Body of pancreas (tissue), 4 donors: ENCODE results near the gene KIAA1671. TPM values are rescaled to one million over a fixed set of nuclear protein-coding genes. Genes with fewer than 3 reads are reported as not detected.
A peak's percentile ranks its signal among the peaks of the same experiment; 100 is the strongest.
"Not testable (repeated sequence)": the region's sequence is repeated elsewhere in the genome, so short reads cannot be mapped to it uniquely, and the experiment has no call there.

Experiments used
- ATAC-seq: fragments of 150-250 bp; one replicate; pipeline ENCODE4 v1.9.1; 2016
- DNase-seq, 4 donors: peaks; one replicate each; pipeline ENCODE4 v3.0.0-alpha.2; 2019
- H3K27ac ChIP-seq, 4 donors: fragments of 200-600 bp; sonication (generic); 1 replicate in 3 of 4; 2 replicates in 1 of 4; pipeline versions ENCODE4 v1.5.1 to v1.6.1; 2016 to 2019; ENCODE audit warnings: mild to moderate bottlenecking in 1 of 4, mixed read lengths in 1 of 4, moderate library complexity in 1 of 4
- H3K27me3 ChIP-seq, 2 donors: fragments of 200-600 bp; sonication (generic); one replicate each; pipeline ENCODE4 v1.6.0; 2016; ENCODE audit warnings: mild to moderate bottlenecking in 1 of 2
- H3K36me3 ChIP-seq, 2 donors: fragments of 200-600 bp; sonication (generic); replicated peaks in 1 of 2; 2 replicates each; pipeline ENCODE4 v1.5.1; 2016; ENCODE audit warnings: low read depth in 2 of 2; ENCODE audit not compliant: insufficient read depth in 1 of 2
- H3K4me1 ChIP-seq: fragments of 200-600 bp; sonication (generic); one replicate; pipeline ENCODE4 v1.6.0; 2016
- H3K4me3 ChIP-seq, 2 donors: fragments of 200-600 bp; sonication (generic); 1 replicate in 1 of 2; 2 replicates in 1 of 2; pipeline ENCODE4 v1.5.1; 2016 to 2019
- H3K9me3 ChIP-seq, 3 donors: fragments of 200-600 bp; sonication (generic); 1 replicate in 2 of 3; 2 replicates in 1 of 3; pipeline ENCODE4 v1.5.1; 2016
- CTCF ChIP-seq, 7 experiments: fragments of 450-650 bp in 4 of 7; fragments of 200-600 bp in 3 of 7; sonication (generic) in 3 of 7; IDR thresholded peaks; one replicate each; pipeline ENCODE4 v1.5.1; 2016 to 2019; ENCODE audit warnings: antibody characterized with exemption in 7 of 7
- POLR2A ChIP-seq, 3 donors: fragments of 450-650 bp; IDR thresholded peaks; one replicate each; pipeline ENCODE4 v1.6.1; 2016; ENCODE audit warnings: antibody characterized with exemption in 3 of 3, mild to moderate bottlenecking in 2 of 3
- WGBS, 2 donors: methylation state at CpG; one replicate each; pipeline ENCODE4 v1.1.5; 2017; 5-methylcytosine and 5-hydroxymethylcytosine counted together
- intact Hi-C: fragments of 100-400 bp; cut with DNase I; formaldehyde crosslinking; loops from one replicate; pipeline ENCODE4 v1.15.1; 2023
- total RNA-seq, 2 donors: library from RNA; depleted of rRNA; stranded (reverse); fragments of >200 nt; gene quantifications; one replicate each; pipeline ENCODE4 v1.1.0, GENCODE V29; 2016

Gene KIAA1671
- 10 to 100 TPM; 24.9 to 79.8 TPM for total RNA-seq

DNA sequence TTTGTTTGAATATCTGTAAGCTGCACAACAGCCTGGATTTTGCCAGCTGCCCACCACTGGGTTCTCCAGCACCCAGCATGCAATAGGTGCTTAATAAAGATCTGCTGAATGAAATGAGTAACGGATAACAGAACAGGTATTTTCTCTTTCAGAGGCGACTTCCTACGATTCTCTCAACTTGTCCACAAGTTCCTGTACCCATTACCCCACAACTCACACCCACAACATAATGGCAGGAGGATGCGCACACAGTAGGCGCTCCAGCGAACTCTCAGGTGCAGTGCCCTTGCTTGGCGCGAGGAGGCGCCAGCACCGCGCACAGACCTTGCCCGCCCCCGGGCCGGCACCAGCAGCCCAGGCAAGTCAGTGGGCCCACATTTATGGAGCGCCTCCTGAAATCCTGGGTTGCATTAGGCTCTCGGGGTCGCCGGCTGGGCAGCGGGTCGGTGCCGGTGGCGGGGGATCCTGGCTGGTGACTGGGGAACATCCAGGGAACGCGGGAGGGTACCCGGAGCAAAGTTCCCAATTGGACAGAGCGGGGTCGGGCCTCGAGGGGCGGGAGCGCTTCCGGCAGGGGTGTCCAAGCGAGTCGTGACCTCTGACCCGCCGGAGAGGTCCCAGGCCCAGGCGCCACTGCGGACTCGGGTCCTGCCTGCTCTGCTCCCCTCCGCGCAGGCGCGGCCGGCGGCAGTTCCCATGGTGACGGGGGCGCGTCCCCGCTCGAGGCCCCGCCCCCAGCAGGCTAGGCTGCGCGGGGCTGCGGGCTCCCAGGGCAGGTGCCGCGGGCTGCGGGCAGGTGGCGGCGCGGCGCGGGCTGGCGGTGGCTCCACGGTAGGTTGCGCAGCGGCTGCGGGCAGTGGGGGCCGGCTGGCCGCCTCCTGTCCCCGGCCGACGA is at the start of gene KIAA1671:
KIAA1671 (plus strand) TSS at position 775 of the 895 bp plus-strand sequence. CDS start 75,284 bp downstream, outside the sequence.
- H3K27me3 ChIP-seq: no peaks in the 10 kb centered on the region
- 2 to 7% methylated on average over 24 to 71 of the region's 71 CpGs for WGBS, 2 donors

DNA sequence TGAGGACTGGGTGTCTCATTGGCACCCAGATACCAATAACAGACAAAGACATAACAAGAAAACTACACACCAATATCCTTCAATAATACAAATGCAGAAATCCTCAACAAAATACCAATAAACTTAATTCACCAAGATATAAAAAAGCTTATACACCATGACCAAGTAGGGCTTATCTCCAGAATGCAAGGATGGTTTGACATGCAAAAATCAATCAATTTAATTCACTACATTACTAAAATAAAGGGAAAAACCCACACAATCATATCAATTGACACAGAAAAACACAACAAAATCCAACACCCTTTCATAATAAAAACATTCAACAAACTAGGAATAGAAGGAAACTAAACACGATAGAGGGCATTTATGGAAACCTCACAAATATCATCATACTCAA is 46.6 kb upstream of the KIAA1671 start:
- DNase-seq: no peak
- WGBS, 2 donors: 88 to 100% methylated on average over 1 of the region's 1 CpG
- Histone ChIP-seq H3K4me3 (no peak overlapping the region), H3K27ac (no peak overlapping the region), H3K4me1 (no peaks in the 10 kb centered on the region), H3K27me3 (no peaks in the 10 kb centered on the region), H3K9me3 (peaks cover 0 to 8% (median 0%) of the 10 kb centered on the region in 3 donors), H3K36me3 (no peaks in the 10 kb centered on the region)
- TF ChIP-seq CTCF (IDR thresholded peaks at IDR 0.05): no peak
- no peak for TF ChIP-seq POLR2A (IDR thresholded peaks at IDR 0.05)
- intact Hi-C loops: no loop called here
- no peak for ATAC-seq

More for the DNA sequence above, at the start of gene KIAA1671:
- TF ChIP-seq POLR2A (IDR thresholded peaks at IDR 0.05): peak; percentile 47 to 74 (median 57)
- TF ChIP-seq CTCF (IDR thresholded peaks at IDR 0.05): peak; percentile 80 to 97 (median 93)
- peak; percentile 93 for ATAC-seq
- Histone ChIP-seq H3K4me1 (peaks cover 51% of the 10 kb centered on the region), H3K36me3 (no peaks in the 10 kb centered on the region), H3K4me3 (peak within 1 kb of the TSS; percentile 26 to 35), H3K9me3 (no peaks in the 10 kb centered on the region), H3K27ac (peak within 1 kb of the TSS; percentile 85 to 89 (median 88))
- peak; percentile 87 to 93 (median 91) for DNase-seq
- intact Hi-C loops: no loop called here

- ATAC-seq, H3K36me3 ChIP-seq, H3K4me1 ChIP-seq, H3K9me3 ChIP-seq, H3K27me3 ChIP-seq, intact Hi-C loops, DNase-seq, H3K4me3 ChIP-seq, H3K27ac ChIP-seq: not testable (repeated sequence)
- 94 to 97% methylated on average over 3 of the region's 3 CpGs for WGBS, 2 donors
Measured at GRCh38 chr22:24907101-24907500, 45.4 kb upstream of the KIAA1671 start.

DNA sequence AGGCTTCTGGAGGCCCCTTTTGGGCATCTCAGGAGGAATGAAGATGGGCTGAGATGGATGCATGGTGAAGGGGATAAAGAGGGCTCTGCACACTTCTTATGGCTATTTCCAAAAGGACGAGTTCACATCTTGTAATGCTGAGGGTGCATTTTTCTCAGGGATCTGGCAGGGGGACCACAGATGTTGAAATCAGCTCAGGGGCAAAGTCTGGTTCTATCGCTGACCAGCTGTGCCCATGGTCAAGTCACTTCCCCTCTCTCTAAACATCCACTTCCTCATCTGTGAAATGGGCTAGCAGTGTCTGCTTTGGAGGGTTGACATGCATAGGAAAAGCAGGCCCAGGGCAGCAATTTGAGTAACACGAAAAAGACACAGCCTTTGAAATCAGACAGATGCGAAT is 32.5 kb upstream of the KIAA1671 start:
- H3K4me1 ChIP-seq: no peaks in the 10 kb centered on the region
- DNase-seq: no peak
- no peak overlapping the region for H3K4me3 ChIP-seq
- no peaks in the 10 kb centered on the region for H3K9me3 ChIP-seq
- TF ChIP-seq CTCF (IDR thresholded peaks at IDR 0.05) (no peak), POLR2A (IDR thresholded peaks at IDR 0.05) (no peak)
- 85 to 89% methylated on average over 4 of the region's 4 CpGs for WGBS, 2 donors
- intact Hi-C loops: no loop called here
- no peaks in the 10 kb centered on the region for H3K36me3 ChIP-seq
- no peak for ATAC-seq
- H3K27me3 ChIP-seq: no peaks in the 10 kb centered on the region
- no peak overlapping the region for H3K27ac ChIP-seq

GRCh38 chr22:24925586-24926427 is 26.7 kb upstream of the KIAA1671 start:
- Histone ChIP-seq H3K4me1 (no peaks in the 10 kb centered on the region), H3K27ac (no peak overlapping the region), H3K36me3 (no peaks in the 10 kb centered on the region), H3K9me3 (no peaks in the 10 kb centered on the region), H3K4me3 (no peak overlapping the region), H3K27me3 (no peaks in the 10 kb centered on the region)
- no peak for ATAC-seq
- 62 to 81% methylated on average over 16 to 17 of the region's 17 CpGs for WGBS, 2 donors
- TF ChIP-seq CTCF (IDR thresholded peaks at IDR 0.05): no peak
- no peak for TF ChIP-seq POLR2A (IDR thresholded peaks at IDR 0.05)
- intact Hi-C loops: no loop called here
- DNase-seq: no peak
